ENCODE results near the gene NECAP2.

NECAP2 gene

GRCh38 chr1:16440470-16441281 lies at the start of gene NECAP2:
TSS of gene NECAP2 (plus strand) at chr1:16440724. CDS start at chr1:16440762, 38 bp downstream.
- DNase-seq (ENCODE audit: low read depth), result peak; percentile 70

- DNase-seq (ENCODE audit: low read depth), result no peak
Observed at GRCh38 chr1:16391411-16391810, 49.1 kb upstream of the NECAP2 start.

GRCh38 chr1:16392740-16393569 lies 47.6 kb upstream of the NECAP2 start:
- DNase-seq (ENCODE audit: low read depth), result no peak

- no peak for DNase-seq (ENCODE audit: low read depth)
Observed at GRCh38 chr1:16393570-16394521, 46.7 kb upstream of the NECAP2 start.

- no peak for DNase-seq (ENCODE audit: low read depth)
Observed at GRCh38 chr1:16394977-16395376, 45.5 kb upstream of the NECAP2 start.

- peak; percentile 66 for DNase-seq (ENCODE audit: low read depth)
Observed at GRCh38 chr1:16396591-16396990, 43.9 kb upstream of the NECAP2 start.

GRCh38 chr1:16397120-16397519 lies 43.4 kb upstream of the NECAP2 start:
- no peak for DNase-seq (ENCODE audit: low read depth)

GRCh38 chr1:16398371-16398953 lies 42.1 kb upstream of the NECAP2 start:
- DNase-seq (ENCODE audit: low read depth), result no peak

GRCh38 chr1:16402742-16403141 lies 37.8 kb upstream of the NECAP2 start:
- DNase-seq (ENCODE audit: low read depth), result no peak

- no peak for DNase-seq (ENCODE audit: low read depth)
Observed at GRCh38 chr1:16405441-16405840, 35.1 kb upstream of the NECAP2 start.

- no peak for DNase-seq (ENCODE audit: low read depth)
Observed at GRCh38 chr1:16406868-16407267, 33.7 kb upstream of the NECAP2 start.

GRCh38 chr1:16409536-16410152 lies 30.9 kb upstream of the NECAP2 start:
- DNase-seq (ENCODE audit: low read depth), result no peak

GRCh38 chr1:16410803-16411202 lies 29.7 kb upstream of the NECAP2 start:
- no peak for DNase-seq (ENCODE audit: low read depth)

- DNase-seq (ENCODE audit: low read depth), result no peak
Observed at GRCh38 chr1:16413191-16413590, 27.3 kb upstream of the NECAP2 start.

- DNase-seq (ENCODE audit: low read depth), result no peak
Observed at GRCh38 chr1:16418823-16419425, 21.6 kb upstream of the NECAP2 start.

GRCh38 chr1:16420424-16421118 lies 20.0 kb upstream of the NECAP2 start:
- no peak for DNase-seq (ENCODE audit: low read depth)

GRCh38 chr1:16421201-16421600 lies 19.3 kb upstream of the NECAP2 start:
- DNase-seq (ENCODE audit: low read depth), result no peak

GRCh38 chr1:16422041-16422440 lies 18.5 kb upstream of the NECAP2 start:
- no peak for DNase-seq (ENCODE audit: low read depth)

GRCh38 chr1:16425125-16426025 lies 15.1 kb upstream of the NECAP2 start:
- DNase-seq (ENCODE audit: low read depth), result no peak
